DMS53 (cell line): Measurements from ENCODE around the gene RSL1D1.
"Not testable (repeated sequence)": the region's sequence is repeated elsewhere in the genome, so short reads cannot be mapped to it uniquely, and the experiment has no call there.

Experiments used
- DNase-seq: peaks from one replicate; lab custom pipeline; 2025; lab: John Stamatoyannopoulos, UW

The RSL1D1 gene

DNA sequence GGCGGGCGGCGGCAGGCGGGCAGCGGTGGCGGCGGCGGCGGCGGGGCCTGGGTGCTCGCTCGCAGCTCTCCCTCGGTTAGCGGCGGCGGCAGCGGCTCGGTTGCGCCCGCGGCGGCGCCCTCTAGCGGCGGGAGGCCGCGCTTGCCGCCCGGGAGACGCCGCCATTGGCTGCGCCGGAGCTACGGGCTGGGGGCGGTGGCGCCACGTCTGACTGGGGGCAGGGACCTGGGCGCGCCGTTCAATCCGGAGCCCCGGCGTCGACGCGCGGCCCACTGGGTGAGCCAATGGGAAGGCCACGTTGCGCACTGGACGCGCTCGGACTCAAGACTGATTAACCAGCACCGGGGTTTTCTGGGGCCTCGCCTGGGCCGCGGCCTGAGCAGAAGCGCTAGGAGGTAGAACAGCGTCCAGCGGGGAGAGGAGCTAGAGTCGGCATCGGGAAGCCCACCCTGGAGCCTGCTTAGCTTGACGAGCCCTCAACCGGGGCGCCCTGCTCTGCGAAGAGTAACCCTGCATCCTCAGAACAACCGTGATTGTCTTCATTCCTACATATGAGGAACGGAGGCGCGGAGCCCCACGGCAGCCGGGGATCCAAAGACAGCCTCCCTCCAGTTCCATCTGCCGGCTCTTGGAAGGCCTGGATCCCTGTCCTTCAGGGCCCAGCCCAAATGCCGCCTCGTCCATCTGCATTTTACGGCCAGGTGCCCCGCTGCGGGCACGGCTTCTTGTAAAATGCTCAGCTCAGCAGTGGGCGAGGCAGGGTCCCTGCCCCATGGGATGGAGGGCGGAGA lies 54.0 kb downstream of the RSL1D1 start, which contains the start of gene ZC3H7A:
ZC3H7A (minus strand) TSS at position 93 of the 791 bp plus-strand sequence. CDS start 14,904 bp downstream, outside the sequence.
- DNase-seq, result peak; percentile 98

DNA sequence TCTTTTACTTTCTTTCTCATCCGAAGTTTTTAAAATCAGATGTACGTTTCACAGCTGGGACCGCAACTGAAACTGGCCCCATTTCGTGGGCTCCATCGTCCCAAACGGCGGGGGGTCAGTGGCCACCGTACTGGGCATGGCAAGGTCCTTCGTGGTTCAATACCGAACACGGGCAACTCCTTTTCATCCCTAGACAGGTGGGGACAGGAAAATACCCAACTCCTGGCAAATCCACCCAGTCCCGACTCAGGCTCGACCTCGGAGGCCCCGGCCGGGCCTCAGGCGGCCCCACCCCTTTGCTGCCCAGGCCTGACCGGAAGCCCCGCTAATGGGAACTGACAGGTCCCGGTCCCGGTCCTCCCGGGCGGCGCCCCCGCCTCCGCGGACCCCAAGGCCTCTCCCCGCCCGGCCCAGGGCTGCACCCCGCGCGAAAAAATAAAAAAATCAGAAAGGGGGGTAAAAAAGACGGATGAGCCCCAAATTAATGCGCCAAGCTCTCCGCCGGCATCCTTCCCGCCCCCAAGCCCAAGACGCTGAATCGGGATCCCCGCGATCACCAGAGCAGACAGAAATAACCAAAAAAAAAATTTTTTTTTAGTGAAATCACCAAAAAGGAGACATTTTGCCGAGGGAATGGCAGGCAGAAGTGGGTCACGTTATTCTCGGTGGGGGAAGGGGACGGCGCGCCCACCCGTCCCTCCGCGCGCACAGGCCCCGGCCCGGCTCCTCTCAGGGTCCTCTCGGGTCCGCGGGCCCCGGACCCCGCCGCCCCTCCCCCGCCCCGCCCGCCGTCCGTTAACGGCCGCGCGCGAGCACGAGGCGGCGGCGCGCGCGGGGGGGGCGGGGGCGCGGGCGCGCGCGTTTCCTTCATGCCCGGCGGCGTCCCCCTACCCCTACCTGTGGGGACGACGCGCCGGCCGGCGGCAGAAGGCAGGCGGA lies 54.8 kb downstream of the RSL1D1 start:
- peak; percentile 75 for DNase-seq

DNA sequence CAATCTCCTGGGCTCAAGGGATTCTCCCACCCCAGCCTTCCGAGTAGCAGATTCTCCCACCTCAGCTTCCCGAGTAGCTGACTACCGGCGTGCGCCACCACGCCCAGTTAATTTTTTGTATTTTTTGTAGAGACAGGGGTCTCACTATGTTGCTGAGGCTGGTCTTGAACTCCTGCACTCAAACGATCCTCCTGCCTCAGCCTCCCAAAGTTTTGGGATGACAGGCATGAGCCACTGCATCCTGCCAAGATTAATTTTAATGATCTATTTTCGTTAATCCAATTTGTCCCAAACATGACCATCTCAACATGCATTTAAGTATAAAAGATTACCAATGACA lies 55.5 kb downstream of the RSL1D1 start:
- no peak for DNase-seq

DNA sequence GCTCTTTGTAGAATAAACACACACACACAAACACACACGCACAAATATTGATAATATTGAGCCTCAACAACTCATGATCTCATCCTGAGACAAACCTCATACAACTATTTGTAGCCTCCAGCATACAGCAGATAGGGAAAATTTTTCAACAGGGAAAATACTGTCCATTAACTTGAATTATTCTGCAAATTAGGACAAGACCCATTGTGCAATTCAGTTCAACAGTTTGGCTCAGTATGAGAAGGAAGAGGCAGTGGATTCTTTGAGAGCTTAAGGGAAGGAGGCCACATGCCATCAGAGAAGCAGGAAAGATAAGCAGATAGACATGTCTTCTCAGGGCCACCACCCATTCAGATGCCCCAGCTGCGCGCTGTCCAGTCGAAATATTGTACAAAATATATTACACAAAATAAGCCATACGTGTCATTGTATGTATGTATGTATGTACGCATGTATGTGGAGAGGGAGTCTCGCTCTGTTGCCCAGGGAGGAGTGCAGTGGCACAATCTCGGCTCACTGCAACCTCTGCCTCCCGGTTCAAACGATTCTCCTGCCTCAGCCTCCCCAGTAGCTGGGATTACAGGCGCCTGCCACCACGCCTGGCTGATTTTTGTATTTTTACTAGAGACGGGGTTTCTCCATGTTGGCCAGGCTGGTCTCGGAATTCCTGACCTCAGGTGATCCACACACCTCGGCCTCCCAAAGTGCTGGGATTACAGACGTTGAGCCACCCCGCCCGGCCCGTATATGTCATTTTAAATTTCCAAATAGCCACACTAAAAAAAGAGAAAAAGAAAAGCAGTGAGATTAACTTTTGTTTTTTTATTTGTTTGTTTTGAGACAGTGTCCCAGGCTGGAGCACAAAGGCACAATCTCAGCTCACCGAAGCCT lies 56.1 kb downstream of the RSL1D1 start:
- DNase-seq, result no peak

DNA sequence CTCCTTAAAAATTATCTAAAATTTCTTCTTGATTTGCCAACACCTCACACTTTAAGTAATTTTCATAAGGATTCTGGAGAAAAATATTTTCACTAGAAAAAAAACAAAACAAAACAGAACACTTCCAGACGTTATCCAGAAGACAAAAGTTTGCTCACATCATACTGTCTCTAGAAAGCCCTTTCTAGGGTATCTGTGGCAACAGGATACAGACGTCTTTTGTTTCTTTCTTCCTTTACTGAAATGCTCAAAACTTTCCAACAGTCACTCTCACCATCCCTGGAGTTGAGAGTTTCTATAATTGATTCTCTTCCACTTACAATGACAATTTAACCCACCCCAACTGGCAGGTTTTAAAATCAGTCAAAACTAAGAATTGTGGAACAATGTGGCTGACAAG lies 56.9 kb downstream of the RSL1D1 start:
- no peak for DNase-seq

DNA sequence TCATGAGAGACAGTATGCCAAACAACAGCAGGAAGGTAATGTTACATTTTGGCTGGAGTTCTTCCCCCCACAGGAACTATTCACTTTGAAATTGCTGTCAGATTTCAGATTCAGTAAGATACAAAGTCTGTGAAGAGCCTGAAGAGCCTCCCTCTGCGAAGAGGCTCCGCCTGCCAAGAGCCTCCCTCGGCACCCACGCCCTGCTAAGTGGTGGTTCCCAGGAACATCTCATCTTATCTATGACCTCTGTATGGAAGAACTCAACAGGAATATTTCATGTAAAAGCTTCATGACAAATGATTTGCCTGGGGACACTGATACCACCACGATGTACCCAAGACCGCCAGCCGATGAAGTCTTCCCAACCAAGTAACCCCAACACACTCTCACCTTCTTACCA lies 57.5 kb downstream of the RSL1D1 start:
- peak; percentile 70 for DNase-seq

DNA sequence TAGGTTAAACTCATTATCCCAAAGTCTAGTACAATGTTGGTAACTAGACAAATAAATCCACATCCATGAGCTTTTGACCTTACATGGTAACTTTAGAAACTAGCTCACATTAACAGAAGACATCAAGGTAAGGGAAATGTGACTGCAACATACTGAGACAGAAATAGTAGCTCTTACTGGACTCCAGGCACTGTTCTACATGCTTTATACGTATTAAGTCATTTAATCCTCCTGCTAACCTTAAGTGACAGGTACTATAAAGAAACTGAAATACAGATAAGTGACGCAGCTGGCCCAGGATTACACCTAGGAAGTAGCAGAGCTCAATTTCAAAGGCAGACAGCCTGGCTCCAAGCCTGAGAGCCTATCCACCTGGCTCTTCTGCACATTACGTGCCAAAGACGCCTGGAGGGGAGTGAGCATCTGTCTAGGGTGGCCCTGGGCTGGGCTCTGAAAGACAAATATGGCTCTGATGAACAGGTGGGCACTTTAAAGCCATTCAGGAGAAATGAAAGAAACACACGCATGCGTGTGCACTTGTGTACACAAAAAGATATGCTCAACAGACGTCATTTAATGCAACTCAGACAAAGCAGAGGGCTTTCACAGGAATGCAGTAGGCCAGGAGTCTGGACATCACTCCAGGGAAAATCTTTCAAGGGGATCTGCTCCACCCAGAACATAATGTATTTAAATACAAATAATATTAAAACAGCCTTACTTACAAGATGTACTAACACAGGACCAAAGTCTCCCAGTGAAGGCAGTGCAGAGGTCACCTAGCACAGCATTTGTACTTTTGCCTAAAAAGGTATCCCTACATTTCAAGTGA lies 58.7 kb downstream of the RSL1D1 start:
- peak; percentile 99 for DNase-seq

DNA sequence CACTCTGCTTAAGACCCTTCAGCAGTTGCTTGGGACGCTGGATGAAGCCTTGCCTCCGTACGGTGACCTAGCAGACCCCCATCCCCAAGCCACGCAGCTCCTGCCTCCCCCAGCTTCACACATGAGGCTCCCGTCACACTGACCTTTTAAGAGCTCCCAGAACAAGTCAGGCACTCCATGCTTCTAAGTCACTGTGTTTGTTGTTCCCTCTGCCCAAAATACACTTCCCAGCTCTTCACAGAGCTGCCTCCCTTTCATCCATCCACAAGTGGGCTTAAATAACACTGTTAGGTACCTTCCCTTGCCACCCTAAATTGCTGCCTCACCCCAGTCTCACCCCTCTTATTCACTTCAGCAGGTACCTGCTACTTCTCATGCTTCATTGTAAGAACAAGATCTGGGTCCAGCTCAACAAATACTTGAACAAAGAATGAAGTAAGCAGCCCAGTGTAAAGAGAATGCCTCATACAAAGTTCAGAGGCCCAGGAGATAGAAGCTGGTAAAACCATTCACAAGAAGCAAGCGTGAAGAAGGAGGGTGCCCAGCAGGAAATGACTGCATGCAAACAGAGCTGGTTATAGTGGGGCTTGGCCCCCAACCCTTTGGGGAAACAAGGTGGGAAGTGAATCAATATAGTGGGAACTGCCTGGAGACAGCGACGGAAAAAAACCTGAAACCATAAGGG lies 60.1 kb downstream of the RSL1D1 start:
- peak; percentile 84 for DNase-seq

DNA sequence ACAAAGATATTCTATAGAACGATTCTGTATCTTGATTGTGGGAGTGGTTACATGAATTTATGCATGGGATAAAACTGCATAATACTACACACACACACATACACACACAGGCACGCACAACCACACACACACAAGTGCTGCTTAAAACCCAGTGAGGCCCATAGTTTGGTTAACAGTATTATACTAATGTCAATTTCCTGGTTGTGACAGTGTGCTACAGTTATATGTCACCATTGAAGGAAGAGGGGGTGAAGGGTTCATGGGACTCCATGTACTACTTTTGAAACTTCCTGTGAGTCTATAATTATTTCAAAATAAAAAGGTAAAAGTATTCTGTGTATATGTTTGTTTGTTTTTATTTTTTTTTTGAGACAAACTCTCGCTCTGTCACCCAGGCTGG lies 62.4 kb downstream of the RSL1D1 start:
- no peak for DNase-seq

DNA sequence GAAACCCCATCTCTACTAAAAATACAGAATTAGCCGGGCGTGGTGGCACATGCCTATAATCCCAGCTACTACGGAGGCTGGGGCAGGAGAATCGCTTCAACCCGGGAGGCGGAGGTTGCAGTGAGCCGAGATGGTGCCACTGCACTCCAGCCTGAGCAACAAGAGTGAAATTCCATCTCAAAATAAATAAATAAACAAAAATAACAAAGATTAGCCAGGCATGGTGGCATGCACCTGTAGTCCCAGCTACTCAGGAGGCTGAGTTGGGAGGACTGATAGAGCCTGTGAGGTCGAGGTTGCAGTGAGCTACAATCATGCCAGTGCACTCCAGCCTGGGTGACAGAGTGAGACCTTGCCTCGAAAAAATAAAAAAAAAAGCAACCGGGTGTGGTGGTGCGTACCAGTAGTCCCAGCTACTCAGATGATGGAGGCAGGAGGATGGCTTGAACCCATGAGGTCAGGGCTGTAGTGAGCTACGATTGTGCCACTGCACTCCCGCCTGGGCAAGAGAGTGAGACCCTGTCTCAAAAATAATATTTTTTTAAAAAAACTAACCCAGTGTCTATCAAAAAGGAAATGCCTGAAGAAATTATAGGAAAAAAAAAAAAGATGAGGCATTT lies 66.3 kb downstream of the RSL1D1 start:
- DNase-seq, result not testable (repeated sequence)

DNA sequence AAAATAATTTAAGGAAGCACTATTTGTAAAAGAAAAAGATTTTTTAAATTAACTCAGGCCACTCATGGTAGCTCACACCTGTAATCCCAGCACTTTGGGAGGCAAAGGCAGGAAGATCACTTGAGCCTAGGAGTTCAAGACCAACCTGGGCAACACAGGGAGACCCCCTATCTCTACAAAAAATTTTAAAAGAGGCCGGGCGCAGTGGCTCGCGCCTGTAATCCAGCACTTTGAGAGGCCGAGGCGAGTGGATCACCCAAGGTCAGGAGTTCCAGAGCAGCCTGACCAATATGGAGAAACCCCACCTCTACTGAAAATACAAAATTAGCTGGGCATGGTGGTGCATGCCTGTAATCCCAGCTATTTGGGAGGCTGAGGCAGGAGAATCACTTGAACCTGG lies 67.0 kb downstream of the RSL1D1 start:
- not testable (repeated sequence) for DNase-seq

DNA sequence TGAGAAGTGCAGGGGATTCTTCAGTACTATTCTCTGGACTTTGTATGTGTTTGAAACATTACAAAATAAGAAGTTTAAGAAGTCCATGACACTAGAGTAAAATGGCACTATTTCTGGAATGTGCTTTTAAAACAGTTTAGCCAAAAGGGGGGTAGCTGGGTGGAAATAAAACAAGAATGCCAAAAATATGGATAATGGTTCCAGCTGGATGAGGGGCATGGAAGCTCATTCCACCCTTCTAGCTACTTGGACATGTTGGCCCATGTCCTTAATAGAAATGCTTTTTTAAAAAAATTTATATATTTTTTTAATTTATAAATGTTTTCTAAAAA lies 67.3 kb downstream of the RSL1D1 start:
- DNase-seq, result no peak
